ENCODE measurements around the gene SMIM38. TPM values are rescaled to one million over a fixed set of nuclear protein-coding genes. Genes with fewer than 3 reads are reported as not detected.

SMIM38 gene
- total RNA-seq, 2 donors from 2014 or later, result 3.0 to 4.2 TPM

GRCh38 chr11:69153661-69154060, 2.1 kb upstream of the SMIM38 start:
- Histone ChIP-seq H3K4me1 (ENCODE audit: control insufficient read depth in 1 of 2, low read depth in 2 of 2) (peaks cover 0 to 17% of the 10 kb centered on the region in 2 donors), H3K36me3 (no peaks in the 10 kb centered on the region), H3K9me3 (no peaks in the 10 kb centered on the region), H3K27ac (no peak overlapping the region), H3K27me3 (replicated peaks; ENCODE audit: insufficient read depth) (no peaks in the 10 kb centered on the region), H3K4me3 (no peak overlapping the region)
- TF ChIP-seq CTCF (IDR thresholded peaks at IDR 0.05), result no peak
- no peak for ATAC-seq (ENCODE audit: insufficient number of reproducible peaks, low FRiP score, low read depth)
- no peak for DNase-seq (ENCODE audit: low spot score)

- DNase-seq (ENCODE audit: low spot score), result no peak
- Histone ChIP-seq H3K27me3 (replicated peaks; ENCODE audit: insufficient read depth) (no peaks in the 10 kb centered on the region), H3K36me3 (no peaks in the 10 kb centered on the region), H3K4me3 (no peak overlapping the region), H3K9me3 (no peaks in the 10 kb centered on the region), H3K4me1 (ENCODE audit: control insufficient read depth in 1 of 2, low read depth in 2 of 2) (peaks cover 0 to 17% of the 10 kb centered on the region in 2 donors), H3K27ac (no peak overlapping the region)
- ATAC-seq (ENCODE audit: insufficient number of reproducible peaks, low FRiP score, low read depth), result no peak
- TF ChIP-seq CTCF (IDR thresholded peaks at IDR 0.05), result no peak
Observed at GRCh38 chr11:69154211-69154913, 1.4 kb upstream of the SMIM38 start.

- no peaks in the 10 kb centered on the region for H3K27me3 ChIP-seq (replicated peaks; ENCODE audit: insufficient read depth)
- H3K4me3 ChIP-seq, result no peak overlapping the region
- H3K27ac ChIP-seq, result no peak overlapping the region
- H3K9me3 ChIP-seq, result no peaks in the 10 kb centered on the region
- no peak for ATAC-seq (ENCODE audit: insufficient number of reproducible peaks, low FRiP score, low read depth)
- H3K36me3 ChIP-seq, result no peaks in the 10 kb centered on the region
- no peak for DNase-seq (ENCODE audit: low spot score)
- no peak for TF ChIP-seq CTCF (IDR thresholded peaks at IDR 0.05)
- peaks cover 0 to 17% of the 10 kb centered on the region in 2 donors for H3K4me1 ChIP-seq (ENCODE audit: control insufficient read depth in 1 of 2, low read depth in 2 of 2)
Observed at GRCh38 chr11:69154938-69155301, 815 bp upstream of the SMIM38 start.

- DNase-seq (ENCODE audit: low spot score) (no peak), ATAC-seq (ENCODE audit: insufficient number of reproducible peaks, low FRiP score, low read depth) (no peak)
- peaks cover 0 to 17% of the 10 kb centered on the region in 2 donors for H3K4me1 ChIP-seq (ENCODE audit: control insufficient read depth in 1 of 2, low read depth in 2 of 2)
- no peak overlapping the region for H3K4me3 ChIP-seq
- H3K9me3 ChIP-seq, result no peaks in the 10 kb centered on the region
- H3K27me3 ChIP-seq (replicated peaks; ENCODE audit: insufficient read depth), result no peaks in the 10 kb centered on the region
- H3K27ac ChIP-seq, result no peak overlapping the region
- no peak for TF ChIP-seq CTCF (IDR thresholded peaks at IDR 0.05)
- no peaks in the 10 kb centered on the region for H3K36me3 ChIP-seq
Observed at GRCh38 chr11:69156235-69156639, 502 bp downstream of the SMIM38 start.

GRCh38 chr11:69156673-69157155, 979 bp downstream of the SMIM38 start:
- Histone ChIP-seq H3K4me1 (ENCODE audit: control insufficient read depth in 1 of 2, low read depth in 2 of 2) (peaks cover 0 to 17% of the 10 kb centered on the region in 2 donors), H3K4me3 (peak overlapping the region; percentile 61)
- no peak for TF ChIP-seq CTCF (IDR thresholded peaks at IDR 0.05)

More at GRCh38 chr11:69156673-69157155, 979 bp downstream of the SMIM38 start:
- Histone ChIP-seq H3K27me3 (replicated peaks; ENCODE audit: insufficient read depth) (no peaks in the 10 kb centered on the region), H3K27ac (peak overlapping the region in 1 of 2 donors; percentile 42), H3K36me3 (no peaks in the 10 kb centered on the region), H3K9me3 (no peaks in the 10 kb centered on the region)
- DNase-seq (ENCODE audit: low spot score) (no peak), ATAC-seq (ENCODE audit: insufficient number of reproducible peaks, low FRiP score, low read depth) (no peak)

Data from thoracic aorta (tissue), 2 donors.